Measurements from ENCODE around the gene USP48.

USP48 gene

GRCh38 chr1:21736011-21736410 is 46.9 kb downstream of the USP48 start:
- no peak for DNase-seq

DNA sequence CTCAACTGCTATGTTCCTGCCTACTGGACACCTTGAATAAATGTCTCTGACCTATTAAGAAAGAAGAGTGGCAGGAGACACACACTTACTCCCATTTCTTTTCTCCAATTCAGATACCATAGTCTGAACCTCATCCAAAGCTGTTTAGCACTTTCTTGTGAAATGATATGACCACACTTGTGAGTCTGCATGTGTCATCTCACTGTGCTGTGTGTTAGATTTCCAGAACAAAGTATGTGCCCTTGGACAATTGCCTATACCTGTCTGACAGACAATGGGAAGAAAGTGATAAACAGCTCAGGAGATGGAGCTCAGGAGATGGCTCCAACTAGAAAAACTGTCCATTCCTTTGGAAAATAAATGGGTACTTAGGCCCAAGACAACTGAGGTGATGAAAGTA is 48.4 kb downstream of the USP48 start:
- DNase-seq: no peak

GRCh38 chr1:21732664-21733063 is 50.3 kb downstream of the USP48 start:
- no peak for DNase-seq

GRCh38 chr1:21725748-21726392 is 57.1 kb downstream of the USP48 start:
- no peak for DNase-seq

DNA sequence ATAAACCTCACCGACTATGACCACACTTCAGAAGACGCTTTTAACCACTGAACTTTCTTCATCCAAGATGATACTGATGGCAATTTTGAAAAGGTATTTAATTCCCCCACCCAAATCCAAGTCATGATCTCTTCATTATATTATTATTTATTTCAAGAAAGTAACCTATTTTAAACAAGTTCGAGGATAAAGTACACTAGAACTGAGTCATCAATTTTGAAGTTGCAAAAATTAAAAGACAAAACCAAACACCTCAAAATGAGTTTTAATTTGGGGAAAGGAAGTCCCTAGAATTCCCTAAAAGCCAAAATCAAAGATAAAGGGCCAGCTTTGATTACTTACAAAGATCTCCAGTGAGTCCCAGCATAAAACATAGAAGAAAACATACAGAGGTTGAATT is 58.4 kb downstream of the USP48 start:
- no peak for DNase-seq

DNA sequence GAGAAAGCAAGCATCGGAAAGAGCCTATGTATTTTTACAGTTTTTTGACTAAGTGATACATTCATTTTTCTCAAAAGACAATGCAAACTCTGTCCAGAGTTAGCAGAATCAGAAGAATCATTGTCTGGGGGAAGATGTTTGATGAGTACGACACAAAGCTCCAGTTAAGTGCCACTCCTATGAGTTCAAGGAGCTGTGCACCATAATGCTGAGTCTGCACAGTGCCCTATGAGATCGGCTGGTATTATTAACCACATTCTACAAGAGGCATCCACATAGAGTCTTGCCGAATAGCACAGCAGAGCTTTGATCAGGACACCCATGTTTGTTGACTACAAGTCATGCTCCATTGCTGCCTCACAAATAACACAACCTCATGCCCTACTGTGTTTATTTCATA is 58.9 kb downstream of the USP48 start:
- DNase-seq: no peak

- DNase-seq: no peak
These were observed 61.5 kb downstream of the USP48 start for GRCh38 chr1:21721295-21721985.

DNA sequence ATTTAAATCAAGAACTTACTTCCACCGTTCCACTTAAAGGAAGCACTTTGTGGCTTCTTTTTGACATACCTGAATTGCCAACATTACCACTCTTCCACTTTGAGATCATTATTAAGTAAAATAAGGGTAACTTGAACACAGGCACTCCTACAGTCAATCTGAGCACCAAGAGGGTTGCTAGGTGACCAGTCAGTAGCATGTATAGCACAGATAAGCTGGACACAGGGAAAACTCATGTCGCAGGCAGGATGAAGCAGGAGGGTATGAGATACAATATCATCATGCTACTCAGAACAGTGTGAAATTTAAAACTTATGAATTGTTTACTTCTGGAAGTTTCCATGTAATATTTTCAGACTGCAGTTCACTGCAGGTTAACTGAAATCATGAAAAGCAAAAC is 66.8 kb downstream of the USP48 start:
- no peak for DNase-seq

- no peak for DNase-seq
These were observed 75.1 kb downstream of the USP48 start for GRCh38 chr1:21707891-21708290.

- no peak for DNase-seq
These were observed 75.7 kb downstream of the USP48 start for GRCh38 chr1:21707086-21707840.

DNA sequence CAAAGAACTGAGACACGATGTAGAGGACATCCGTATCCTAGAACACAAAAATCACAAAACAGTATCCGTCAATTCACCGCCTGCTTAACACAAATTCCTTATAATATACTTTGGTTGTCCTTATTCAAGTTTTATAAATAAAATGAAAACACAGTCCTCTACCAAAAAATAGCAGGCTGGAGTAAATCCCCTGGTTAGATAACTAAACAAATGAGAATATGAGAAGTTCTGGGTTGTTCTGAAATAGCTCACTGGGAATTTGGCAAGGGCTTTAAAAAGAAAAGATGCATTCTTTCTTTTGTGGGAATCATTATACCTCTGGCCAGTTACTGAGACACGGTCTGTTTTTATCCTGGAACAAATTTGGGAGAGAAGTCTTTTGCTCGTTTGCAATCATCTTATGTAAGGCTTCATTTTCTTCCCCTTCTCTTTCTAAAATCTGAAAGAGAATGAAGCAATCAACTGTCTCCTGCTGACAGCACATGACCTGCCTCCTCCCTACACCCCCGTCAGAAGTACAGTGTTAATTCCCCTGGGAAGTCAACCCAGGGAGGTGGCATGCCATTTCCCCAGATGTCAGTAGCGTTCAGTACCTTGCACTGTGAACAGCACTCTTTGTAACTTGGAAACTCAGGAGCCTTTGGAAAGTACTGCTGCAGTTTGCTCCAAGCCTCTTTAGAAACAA is 76.7 kb downstream of the USP48 start:
- no peak for DNase-seq

GRCh38 chr1:21705303-21705980 is 77.5 kb downstream of the USP48 start:
- DNase-seq: no peak

DNA sequence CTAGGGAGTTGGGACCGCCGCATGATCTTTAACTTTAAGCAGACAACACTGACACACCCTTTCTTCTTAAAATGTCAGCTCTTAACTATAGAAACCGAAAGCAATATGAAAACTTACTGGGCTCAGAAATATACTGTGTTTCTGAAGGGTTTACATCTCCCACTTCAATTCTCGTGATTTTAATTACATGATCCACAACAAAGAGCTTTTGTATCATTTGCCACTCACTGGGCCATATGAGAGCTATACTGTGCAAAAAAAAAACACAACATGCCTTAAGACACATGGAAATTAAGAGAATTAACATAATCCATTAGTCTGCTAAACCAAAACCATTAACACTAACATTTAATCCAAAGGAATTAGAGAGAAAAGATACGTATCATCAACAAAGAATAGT is 78.8 kb downstream of the USP48 start:
- no peak for DNase-seq

- DNase-seq: no peak
These were observed 79.5 kb downstream of the USP48 start for GRCh38 chr1:21703318-21703963.

- no peak for DNase-seq
These were observed 80.2 kb downstream of the USP48 start for GRCh38 chr1:21702780-21703179.

DNA sequence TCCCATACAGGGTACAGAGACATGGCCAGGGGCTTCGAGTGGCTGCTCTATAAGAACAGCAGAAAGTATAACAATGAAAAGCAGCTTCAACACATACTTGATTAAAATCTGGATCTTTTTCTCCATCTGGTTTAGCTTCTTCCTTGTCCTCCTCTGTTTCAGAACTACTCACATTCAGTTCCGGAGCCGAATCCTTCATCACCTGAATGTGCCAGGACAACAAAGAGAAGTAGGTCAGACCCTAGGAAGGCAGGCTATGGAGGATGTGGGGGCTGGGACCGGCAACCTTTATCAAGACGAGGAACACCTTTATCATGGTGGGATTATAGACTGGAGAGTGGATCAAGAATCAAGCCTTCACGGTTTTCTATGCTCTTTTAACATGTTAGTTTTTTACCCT is 81.5 kb downstream of the USP48 start:
- DNase-seq: no peak

- no peak for DNase-seq
These were observed 82.9 kb downstream of the USP48 start for GRCh38 chr1:21700094-21700493.

GRCh38 chr1:21696931-21697330 is 86.0 kb downstream of the USP48 start:
- no peak for DNase-seq

GRCh38 chr1:21693732-21694131 is 89.2 kb downstream of the USP48 start:
- no peak for DNase-seq

DNA sequence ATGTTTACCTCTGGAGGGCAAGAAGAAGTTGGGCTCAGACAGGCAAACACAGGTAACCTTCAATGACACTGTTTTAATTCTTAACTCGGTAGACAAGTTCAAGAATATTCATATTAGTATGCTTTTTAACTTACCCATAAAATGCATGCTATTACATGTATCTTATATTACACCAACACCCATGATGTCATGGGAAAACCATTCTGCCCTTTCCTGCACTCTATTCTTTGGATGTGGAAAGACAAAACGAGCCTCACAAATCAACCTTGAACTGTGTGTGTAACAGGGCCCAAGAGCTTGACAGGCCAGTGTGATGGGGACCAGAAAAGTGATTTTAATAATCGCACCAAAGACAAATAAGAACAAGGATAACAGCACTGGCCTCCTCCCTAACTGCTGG is 91.2 kb downstream of the USP48 start:
- DNase-seq: no peak

DNA sequence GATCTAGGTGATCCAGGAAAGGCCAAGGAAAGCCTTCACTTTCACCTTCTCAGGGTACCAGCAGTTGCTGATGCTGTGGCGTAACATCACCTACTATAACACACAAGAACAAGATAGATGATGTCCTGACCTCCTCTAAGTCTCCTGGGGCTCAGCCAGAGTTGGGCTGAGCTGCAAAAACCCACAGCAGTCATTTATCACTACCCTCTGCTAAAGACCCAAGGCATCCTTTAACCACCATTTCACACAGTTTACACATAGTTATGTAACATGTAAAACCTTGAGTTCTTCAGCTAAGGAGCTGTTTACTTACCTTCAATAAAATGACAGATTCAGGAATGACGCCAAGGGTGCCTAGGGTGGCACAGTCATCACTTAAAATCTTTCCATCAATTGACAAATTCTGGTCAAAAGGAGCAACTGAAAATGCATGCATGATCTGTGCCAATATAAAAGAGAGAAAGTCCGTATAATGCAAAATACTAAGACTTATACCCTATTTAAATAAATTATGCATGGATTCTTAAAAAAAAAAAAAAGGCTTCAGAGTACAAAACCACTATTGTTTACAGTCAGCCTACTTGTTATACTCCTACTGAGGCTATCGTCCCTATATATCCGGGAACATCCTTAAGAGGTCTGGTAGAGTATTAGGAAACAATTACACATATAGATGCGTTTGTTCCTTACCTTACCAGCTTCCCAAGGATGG is 93.1 kb downstream of the USP48 start:
- DNase-seq: no peak

- DNase-seq: no peak
These were observed 95.8 kb downstream of the USP48 start for GRCh38 chr1:21687081-21687529.
